MM.1S (cell line): Measurements from ENCODE around the gene PRRG1.

Experiments
- DNase-seq: peaks from one replicate; pipeline ENCODE4 v3.0.0-alpha.2; 2015
- H2AFZ ChIP-seq: fragments of 300-600 bp; sonication (generic); 2 replicates; pipeline ENCODE4 v1.6.0; 2016; ENCODE audit warnings: antibody characterized with exemption, low read length
- H3F3A ChIP-seq: fragments of 300-600 bp; sonication (generic); 2 replicates; pipeline ENCODE4 v1.6.1; 2016; ENCODE audit warnings: mild to moderate bottlenecking, antibody characterized with exemption, low read length, moderate library complexity, mixed read lengths; ENCODE audit not compliant: insufficient read depth
- H3K27ac ChIP-seq: fragments of 300-600 bp; sonication (generic); 2 replicates; pipeline ENCODE4 v1.5.1; 2016; ENCODE audit warnings: mild to moderate bottlenecking, low read length
- H3K27me3 ChIP-seq: fragments of 300-600 bp; sonication (generic); replicated peaks from 2 replicates; pipeline ENCODE4 v1.6.0; 2016; ENCODE audit warnings: low read length; ENCODE audit not compliant: insufficient read depth
- H3K36me3 ChIP-seq: fragments of 300-600 bp; sonication (generic); replicated peaks from 2 replicates; pipeline ENCODE4 v1.6.1; 2016; ENCODE audit warnings: mild to moderate bottlenecking, low read length, mixed read lengths; ENCODE audit not compliant: insufficient read depth
- H3K4me1 ChIP-seq: fragments of 300-600 bp; sonication (generic); 2 replicates; pipeline ENCODE4 v1.6.1; 2016; ENCODE audit warnings: low read length, mixed read lengths
- H3K4me2 ChIP-seq: fragments of 300-600 bp; sonication (generic); 2 replicates; pipeline ENCODE4 v1.6.0; 2016; ENCODE audit warnings: low read depth, low read length
- H3K4me3 ChIP-seq: fragments of 300-600 bp; sonication (generic); 2 replicates; pipeline ENCODE4 v1.5.1; 2016; ENCODE audit warnings: low read length, mixed read lengths
- H3K79me2 ChIP-seq: fragments of 300-600 bp; sonication (generic); 2 replicates; pipeline ENCODE4 v1.6.1; 2016; ENCODE audit warnings: mixed run types, low read length, mixed read lengths
- H3K9ac ChIP-seq: fragments of 300-600 bp; sonication (generic); 2 replicates; pipeline ENCODE4 v1.6.1; 2016; ENCODE audit warnings: low read length, mixed read lengths
- H3K9me2 ChIP-seq: fragments of 300-600 bp; sonication (generic); replicated peaks from 2 replicates; pipeline ENCODE4 v1.6.1; 2016; ENCODE audit warnings: mild to moderate bottlenecking, low read length, mixed read lengths; ENCODE audit not compliant: insufficient read depth
- H3K9me3 ChIP-seq: fragments of 300-600 bp; sonication (generic); replicated peaks from 2 replicates; pipeline ENCODE4 v1.6.1; 2016; ENCODE audit warnings: mild to moderate bottlenecking, low read length, mixed read lengths; ENCODE audit not compliant: insufficient read depth
- H4K20me1 ChIP-seq: fragments of 300-600 bp; sonication (generic); 2 replicates; pipeline ENCODE4 v1.6.1; 2016; ENCODE audit warnings: mild to moderate bottlenecking, low read length, moderate library complexity, mixed read lengths; ENCODE audit not compliant: insufficient read depth
- EZH2 ChIP-seq: fragments of 300-600 bp; sonication (generic); optimal IDR thresholded peaks from 2 replicates; pipeline ENCODE3; 2017; ENCODE audit warnings: low read depth, mild to moderate bottlenecking, antibody characterized with exemption, low read length, mixed read lengths
- EZH2phosphoT487 ChIP-seq: fragments of 300-600 bp; sonication (generic); IDR thresholded peaks from 2 replicates; pipeline ENCODE4 v1.6.1; 2018; ENCODE audit warnings: antibody characterized with exemption, low read length
- TF ChIP-seq, protein P1 (sequence below): fragments of 300-600 bp; sonication (generic); IDR thresholded peaks from 2 replicates; pipeline ENCODE4 v1.5.1; 2016; ENCODE audit warnings: antibody characterized with exemption, low read length, mixed read lengths

The PRRG1 gene

DNA sequence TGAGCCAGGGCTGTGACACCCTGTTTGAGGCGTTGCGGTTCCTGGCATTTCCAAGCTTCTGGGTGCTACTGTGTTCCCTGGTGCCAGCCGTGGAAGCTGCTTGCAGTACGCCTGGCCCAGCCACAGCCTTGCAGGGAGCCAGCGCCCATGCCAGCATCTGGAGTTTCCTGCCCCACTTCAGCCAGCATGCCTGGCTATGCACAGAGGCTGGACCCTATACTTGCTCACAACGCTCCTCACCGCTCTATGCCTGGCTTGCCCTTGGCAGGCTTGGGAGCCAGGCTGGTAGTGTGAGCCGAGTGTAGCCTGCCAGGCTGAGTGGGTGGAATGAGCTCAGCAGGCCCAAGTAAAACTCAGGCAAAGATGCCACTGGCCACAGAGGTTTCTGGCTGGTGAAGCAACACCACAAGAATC lies 22.4 kb downstream of the PRRG1 start:
- Histone ChIP-seq H2AFZ (no peak overlapping the region), H3K4me3 (no peak overlapping the region), H3F3A (no peaks in the 10 kb centered on the region), H3K9ac (no peak overlapping the region), H3K36me3 (no peaks in the 10 kb centered on the region), H3K27ac (no peak overlapping the region), H3K4me2 (no peak overlapping the region), H3K9me2 (no peaks in the 10 kb centered on the region), H4K20me1 (no peaks in the 10 kb centered on the region), H3K9me3 (no peaks in the 10 kb centered on the region), H3K79me2 (no peaks in the 10 kb centered on the region), H3K4me1 (no peaks in the 10 kb centered on the region), H3K27me3 (no peaks in the 10 kb centered on the region)
- no peak for DNase-seq
- TF ChIP-seq EZH2, result no peak
- TF ChIP-seq, protein P1, sequence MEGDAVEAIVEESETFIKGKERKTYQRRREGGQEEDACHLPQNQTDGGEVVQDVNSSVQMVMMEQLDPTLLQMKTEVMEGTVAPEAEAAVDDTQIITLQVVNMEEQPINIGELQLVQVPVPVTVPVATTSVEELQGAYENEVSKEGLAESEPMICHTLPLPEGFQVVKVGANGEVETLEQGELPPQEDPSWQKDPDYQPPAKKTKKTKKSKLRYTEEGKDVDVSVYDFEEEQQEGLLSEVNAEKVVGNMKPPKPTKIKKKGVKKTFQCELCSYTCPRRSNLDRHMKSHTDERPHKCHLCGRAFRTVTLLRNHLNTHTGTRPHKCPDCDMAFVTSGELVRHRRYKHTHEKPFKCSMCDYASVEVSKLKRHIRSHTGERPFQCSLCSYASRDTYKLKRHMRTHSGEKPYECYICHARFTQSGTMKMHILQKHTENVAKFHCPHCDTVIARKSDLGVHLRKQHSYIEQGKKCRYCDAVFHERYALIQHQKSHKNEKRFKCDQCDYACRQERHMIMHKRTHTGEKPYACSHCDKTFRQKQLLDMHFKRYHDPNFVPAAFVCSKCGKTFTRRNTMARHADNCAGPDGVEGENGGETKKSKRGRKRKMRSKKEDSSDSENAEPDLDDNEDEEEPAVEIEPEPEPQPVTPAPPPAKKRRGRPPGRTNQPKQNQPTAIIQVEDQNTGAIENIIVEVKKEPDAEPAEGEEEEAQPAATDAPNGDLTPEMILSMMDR, result no peak
- TF ChIP-seq EZH2phosphoT487, result no peak

DNA sequence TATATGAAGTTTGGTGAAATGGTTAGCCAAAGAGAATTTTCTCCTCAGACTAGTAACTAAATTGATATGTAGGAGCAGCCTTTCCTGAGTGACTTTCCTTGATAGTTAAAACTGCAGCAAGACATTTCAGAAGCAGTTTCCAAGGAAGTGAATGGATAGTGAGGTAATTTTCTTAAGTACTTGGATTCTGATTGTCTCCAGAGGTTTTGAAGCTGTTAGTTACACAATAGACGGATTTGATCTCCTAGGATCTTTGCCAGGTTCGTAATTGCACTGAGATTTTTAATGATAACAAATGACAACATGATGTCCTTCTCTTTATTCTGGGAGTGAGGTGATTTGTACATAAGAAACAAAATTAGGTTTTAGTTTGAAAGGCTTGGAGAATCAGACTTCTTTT lies 29.2 kb downstream of the PRRG1 start:
- no peaks in the 10 kb centered on the region for H3K9me2 ChIP-seq
- H3K27ac ChIP-seq, result no peak overlapping the region
- no peaks in the 10 kb centered on the region for H4K20me1 ChIP-seq
- no peak overlapping the region for H3K4me3 ChIP-seq
- no peaks in the 10 kb centered on the region for H3K9me3 ChIP-seq
- no peaks in the 10 kb centered on the region for H3K79me2 ChIP-seq
- H3K27me3 ChIP-seq, result no peaks in the 10 kb centered on the region
- no peaks in the 10 kb centered on the region for H3F3A ChIP-seq
- H3K4me1 ChIP-seq, result no peaks in the 10 kb centered on the region
- no peak for DNase-seq
- H2AFZ ChIP-seq, result no peak overlapping the region
- H3K36me3 ChIP-seq, result no peaks in the 10 kb centered on the region
- TF ChIP-seq EZH2 (no peak), EZH2phosphoT487 (no peak)
- no peak overlapping the region for H3K9ac ChIP-seq
- H3K4me2 ChIP-seq, result no peak overlapping the region

DNA sequence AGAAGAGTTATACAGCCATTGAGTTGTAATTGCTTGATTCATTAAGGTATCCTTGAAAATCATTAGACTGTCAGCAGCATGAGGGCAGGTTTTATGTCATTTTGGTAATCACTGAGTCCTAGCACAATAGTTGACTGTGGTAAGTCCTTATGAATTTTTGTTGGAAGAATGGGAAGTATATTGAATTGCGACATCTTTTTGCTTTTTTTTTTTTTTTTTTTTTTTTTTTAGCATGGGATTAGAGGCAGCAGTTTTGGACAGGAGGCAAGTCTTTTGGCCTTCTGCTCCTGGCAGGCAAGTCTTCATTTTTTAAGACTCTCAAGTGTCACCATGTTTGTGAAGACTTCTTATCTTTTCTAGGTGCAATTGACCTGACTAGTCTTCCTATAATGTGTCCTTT lies 29.7 kb downstream of the PRRG1 start:
- Histone ChIP-seq H3K79me2 (no peaks in the 10 kb centered on the region), H3K4me1 (no peaks in the 10 kb centered on the region), H3F3A (no peaks in the 10 kb centered on the region), H3K27me3 (no peaks in the 10 kb centered on the region), H3K27ac (no peak overlapping the region), H2AFZ (no peak overlapping the region), H4K20me1 (no peaks in the 10 kb centered on the region), H3K9me2 (no peaks in the 10 kb centered on the region), H3K4me3 (no peak overlapping the region), H3K9me3 (no peaks in the 10 kb centered on the region), H3K36me3 (no peaks in the 10 kb centered on the region), H3K9ac (no peak overlapping the region), H3K4me2 (no peak overlapping the region)
- DNase-seq, result no peak
- TF ChIP-seq EZH2phosphoT487, result no peak
- no peak for TF ChIP-seq EZH2
- TF ChIP-seq, protein P1, result no peak

DNA sequence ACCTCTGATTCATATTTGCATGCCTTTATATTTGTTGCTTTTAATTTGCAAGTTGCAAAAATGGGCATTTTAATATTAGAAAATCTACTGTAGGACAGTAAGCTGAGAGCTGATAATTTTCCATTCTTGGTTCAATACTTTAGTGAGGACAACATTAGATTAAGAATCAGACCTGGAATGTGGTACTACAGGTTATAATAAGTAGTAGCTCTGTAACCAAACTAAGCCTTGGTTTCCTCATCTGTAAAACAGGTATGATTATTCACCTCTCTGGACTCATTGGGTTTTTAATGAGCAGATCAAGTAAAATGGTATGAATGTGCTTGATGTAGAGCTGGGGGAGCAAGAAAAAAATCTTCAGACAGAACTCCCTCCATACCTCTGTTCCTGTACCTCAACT lies 31.1 kb downstream of the PRRG1 start:
- H3K36me3 ChIP-seq, result no peaks in the 10 kb centered on the region
- no peaks in the 10 kb centered on the region for H3K79me2 ChIP-seq
- H3K9me3 ChIP-seq, result no peaks in the 10 kb centered on the region
- H3F3A ChIP-seq, result no peaks in the 10 kb centered on the region
- TF ChIP-seq, protein P1, result no peak
- TF ChIP-seq EZH2phosphoT487, result no peak
- no peak for TF ChIP-seq EZH2
- H3K9me2 ChIP-seq, result no peaks in the 10 kb centered on the region
- H3K27me3 ChIP-seq, result no peaks in the 10 kb centered on the region
- no peak overlapping the region for H3K4me2 ChIP-seq
- no peak overlapping the region for H3K9ac ChIP-seq
- no peak overlapping the region for H3K27ac ChIP-seq
- H2AFZ ChIP-seq, result no peak overlapping the region
- DNase-seq, result no peak
- H3K4me3 ChIP-seq, result no peak overlapping the region
- no peaks in the 10 kb centered on the region for H4K20me1 ChIP-seq
- H3K4me1 ChIP-seq, result no peaks in the 10 kb centered on the region
